Activated naive CD4-positive, alpha-beta T cell treated with anti-CD3 and anti-CD28 coated beads, Interleukin-2, amount 10 ng/mL, durations not matched to agents 5 hours and 36 hours (primary cell): ENCODE results near the gene RSRP1. TPM values are rescaled to one million over a fixed set of nuclear protein-coding genes. Genes with fewer than 3 reads are reported as not detected.

Source experiments
- total RNA-seq, 2 experiments: library from RNA; stranded (reverse); gene quantifications; one replicate each; pipeline ENCODE4 v1.2.3, GENCODE V29; 2021

The RSRP1 gene
- total RNA-seq: 100 to 1,000 TPM; 279 to 294 TPM

GRCh38 chr1:25247024-25247828 is at the start of gene RSRP1:
Gene RSRP1, minus strand, starts transcription at chr1:25247454. Its CDS starts 491 bp downstream, at chr1:25246963.

GRCh38 chr1:25272238-25272637 is 25.0 kb upstream of the RSRP1 start, which contains the start of gene RHD:
Gene RHD, plus strand, starts transcription at chr1:25272509. Its CDS starts 39 bp downstream, at chr1:25272548.

GRCh38 chr1:25232027-25232865 is 15.0 kb downstream of the RSRP1 start, which contains the start of gene SYF2:
Gene SYF2, minus strand, starts transcription at chr1:25232502. Its CDS starts 35 bp downstream, at chr1:25232467.

Other genes with a start within 250 kb of the RSRP1 start
- gene SYF2, start 15.0 kb downstream of the RSRP1 start, total RNA-seq: 10 to 100 TPM; 56.1 to 60.7 TPM
- not detected for gene RHD, start 25.1 kb upstream of the RSRP1 start, total RNA-seq
- gene TMEM50A, start 90.9 kb upstream of the RSRP1 start, total RNA-seq: 100 to 1,000 TPM; 131 to 138 TPM
- under 1 TPM in 1 of 2 experiments, not detected in 1; 0.10 TPM for gene RHCE, start 173.4 kb upstream of the RSRP1 start, total RNA-seq
- gene MACO1, start 183.4 kb upstream of the RSRP1 start, total RNA-seq: 10 to 100 TPM; 23.3 to 24.0 TPM